Vagina (tissue), 2 donors: Measurements from ENCODE around the gene TFRC.

ENCODE experiments used
- POLR2A ChIP-seq, 2 donors: fragments of 450-650 bp; IDR thresholded peaks; one replicate each; pipeline ENCODE4 v1.6.1; 2017; ENCODE audit warnings: antibody characterized with exemption in 2 of 2, mild to moderate bottlenecking in 2 of 2, moderate library complexity in 2 of 2
- POLR2AphosphoS5 ChIP-seq, 2 donors: sonication (generic); formaldehyde crosslinking; IDR thresholded peaks; one replicate each; pipeline ENCODE4 v1.9.0; 2017; ENCODE audit warnings: antibody characterized with exemption in 2 of 2, mild to moderate bottlenecking in 2 of 2, low read depth in 1 of 2; ENCODE audit not compliant: insufficient read depth in 1 of 2
- TF ChIP-seq, protein P1 (sequence below), 3 experiments: fragments of 450-650 bp in 2 of 3; fragments of 200-600 bp in 1 of 3; sonication (generic) in 1 of 3; IDR thresholded peaks; one replicate each; pipeline ENCODE4 v1.5.1; 2017 to 2019; ENCODE audit warnings: antibody characterized with exemption in 3 of 3, mild to moderate bottlenecking in 2 of 3, moderate library complexity in 2 of 3

DNA sequence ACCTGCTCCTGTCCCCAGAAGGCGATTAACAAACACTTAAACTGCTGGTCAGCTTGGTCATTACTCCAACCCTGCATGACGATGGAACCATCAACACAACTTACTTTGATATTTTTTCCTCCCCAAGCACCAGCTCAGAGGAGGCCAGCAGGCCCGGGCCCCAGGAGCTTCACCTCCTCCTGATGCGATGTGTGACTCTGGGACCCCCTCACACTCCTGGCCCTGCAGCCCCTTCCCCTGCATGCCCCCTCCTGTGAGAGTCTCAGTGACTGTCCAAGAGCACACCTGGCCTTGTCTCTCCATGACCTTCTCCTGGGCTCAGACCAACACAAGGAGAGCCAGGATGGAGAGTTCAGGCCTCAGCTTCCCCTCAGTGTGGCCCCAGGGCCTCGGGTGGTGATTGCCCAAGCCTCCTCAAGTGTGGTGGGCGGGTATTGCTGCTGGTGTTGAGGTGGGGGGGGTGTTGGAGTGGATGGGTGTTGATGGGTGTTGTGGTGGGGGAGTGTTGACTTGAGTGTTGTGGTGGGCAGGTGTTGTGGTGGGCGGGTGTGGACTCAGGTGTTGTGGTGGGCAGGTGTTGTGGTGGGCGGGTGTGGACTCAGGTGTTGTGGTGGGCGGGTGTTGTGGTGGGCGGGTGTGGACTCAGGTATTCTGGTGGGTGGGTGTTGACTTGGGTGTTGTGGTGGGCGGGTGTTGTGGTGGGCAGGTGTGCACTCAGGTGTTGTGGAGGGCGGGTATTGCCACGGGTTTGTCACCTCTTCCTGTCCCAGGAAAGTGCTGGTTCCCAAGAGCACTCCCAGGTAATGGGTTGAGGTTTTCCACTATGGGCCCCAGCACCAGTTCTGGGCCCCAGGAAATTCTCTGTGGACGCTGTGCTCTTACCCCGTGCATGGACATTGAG, 68.1 kb downstream of the TFRC start:
- TF ChIP-seq, protein P1, sequence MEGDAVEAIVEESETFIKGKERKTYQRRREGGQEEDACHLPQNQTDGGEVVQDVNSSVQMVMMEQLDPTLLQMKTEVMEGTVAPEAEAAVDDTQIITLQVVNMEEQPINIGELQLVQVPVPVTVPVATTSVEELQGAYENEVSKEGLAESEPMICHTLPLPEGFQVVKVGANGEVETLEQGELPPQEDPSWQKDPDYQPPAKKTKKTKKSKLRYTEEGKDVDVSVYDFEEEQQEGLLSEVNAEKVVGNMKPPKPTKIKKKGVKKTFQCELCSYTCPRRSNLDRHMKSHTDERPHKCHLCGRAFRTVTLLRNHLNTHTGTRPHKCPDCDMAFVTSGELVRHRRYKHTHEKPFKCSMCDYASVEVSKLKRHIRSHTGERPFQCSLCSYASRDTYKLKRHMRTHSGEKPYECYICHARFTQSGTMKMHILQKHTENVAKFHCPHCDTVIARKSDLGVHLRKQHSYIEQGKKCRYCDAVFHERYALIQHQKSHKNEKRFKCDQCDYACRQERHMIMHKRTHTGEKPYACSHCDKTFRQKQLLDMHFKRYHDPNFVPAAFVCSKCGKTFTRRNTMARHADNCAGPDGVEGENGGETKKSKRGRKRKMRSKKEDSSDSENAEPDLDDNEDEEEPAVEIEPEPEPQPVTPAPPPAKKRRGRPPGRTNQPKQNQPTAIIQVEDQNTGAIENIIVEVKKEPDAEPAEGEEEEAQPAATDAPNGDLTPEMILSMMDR (IDR thresholded peaks at IDR 0.05), result no peak
- TF ChIP-seq POLR2A (IDR thresholded peaks at IDR 0.05) (no peak), POLR2AphosphoS5 (IDR thresholded peaks at IDR 0.05; ENCODE audit: insufficient read depth in 1 of 2, low read depth in 1 of 2) (no peak)
